HCT116 (cell line): ENCODE data around the gene ITPRIPL1. TPM values are rescaled to one million over a fixed set of nuclear protein-coding genes. Genes with fewer than 3 reads are reported as not detected.

Experiments used
- total RNA-seq: library from RNA; stranded (reverse); gene quantifications from one replicate; pipeline ENCODE4 v1.2.1, GENCODE V29; 2021; ENCODE audit not compliant: unreplicated experiment

ITPRIPL1 gene
- total RNA-seq, 1 experiment from 2014 or later: 12.4 TPM

Other genes with a start within 250 kb of the ITPRIPL1 start
- 0.47 TPM for gene ADRA2B, start 208.7 kb upstream of the ITPRIPL1 start, total RNA-seq
- gene ASTL, start 186.8 kb upstream of the ITPRIPL1 start, total RNA-seq: 0.34 TPM
- 24.5 TPM for gene DUSP2, start 179.9 kb upstream of the ITPRIPL1 start, total RNA-seq
- gene STARD7, start 116.5 kb upstream of the ITPRIPL1 start, total RNA-seq: 160 TPM
- 25.3 TPM for gene TMEM127, start 59.3 kb upstream of the ITPRIPL1 start, total RNA-seq
- 76.8 TPM for gene CIAO1, start 59.1 kb upstream of the ITPRIPL1 start, total RNA-seq
- gene SNRNP200, start 19.8 kb upstream of the ITPRIPL1 start, total RNA-seq: 202 TPM
- gene NCAPH, start 10.4 kb downstream of the ITPRIPL1 start, total RNA-seq: 64.1 TPM
- gene NEURL3, start 180.0 kb downstream of the ITPRIPL1 start, total RNA-seq: not detected
- gene ARID5A, start 211.4 kb downstream of the ITPRIPL1 start, total RNA-seq: 8.2 TPM